Stimulated activated CD8-positive, alpha-beta memory T cell treated with anti-CD3 and anti-CD28 coated beads, Interleukin-7, amount 100 ng/mL, for 48 hours (primary cell): ENCODE data around the gene SOCS2.

Experiments
- DNase-seq, 2 donors: peaks; one replicate each; pipeline ENCODE4 v3.0.0-alpha.2; 2020; ENCODE audit warnings: low read depth in 1 of 2; ENCODE audit errors: extremely low read depth in 1 of 2

Gene SOCS2

DNA sequence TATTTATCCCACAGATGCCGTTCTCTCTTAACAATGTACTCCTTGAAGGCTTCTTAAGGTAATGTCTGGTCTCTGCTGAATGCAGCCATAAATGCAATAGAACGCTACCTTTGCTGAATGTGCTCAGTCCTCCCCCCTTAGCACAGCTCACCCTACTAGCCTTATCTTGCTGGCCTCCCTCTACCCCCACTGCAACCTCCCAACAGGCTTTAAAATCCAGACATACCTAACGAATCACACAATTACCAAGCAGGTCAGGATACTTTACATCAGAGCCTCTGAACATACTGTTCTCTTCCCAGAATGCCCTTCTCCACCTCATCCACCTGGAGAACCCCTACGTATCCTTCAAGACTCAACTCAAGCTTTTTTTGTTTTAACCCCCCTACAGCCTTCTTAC, 53.7 kb downstream of the SOCS2 start:
- DNase-seq: no peak
